Activated CD4-positive, CD25-positive, alpha-beta regulatory T cell treated with anti-CD3 and anti-CD28 coated beads, Interleukin-2, amount 50 U/mL, for 24 hours (primary cell): ENCODE measurements around the gene FAM210A.
"Not testable (repeated sequence)": the region's sequence is repeated elsewhere in the genome, so short reads cannot be mapped to it uniquely, and the experiment has no call there.

Experiments
- ATAC-seq, 2 donors: fragments of 150-1000 bp; cut with Tn5 transposase; one replicate each; pipeline ENCODE4 v1.10.0; 2021; ENCODE audit warnings: mild to moderate bottlenecking in 1 of 2, moderate library complexity in 1 of 2

FAM210A gene

GRCh38 chr18:13726232-13726971 lies at the start of gene FAM210A, which contains the start of gene RNMT:
Gene FAM210A, minus strand, starts transcription at chr18:13726558. Its CDS starts 44,481 bp downstream, at chr18:13682077.
Gene RNMT, plus strand, starts transcription at chr18:13726673. Its CDS starts 4,845 bp downstream, at chr18:13731518.
- ATAC-seq: peak; percentile 96 to 97

- ATAC-seq: no peak
Observed at GRCh38 chr18:13775058-13775457, 48.7 kb upstream of the FAM210A start.

- ATAC-seq: no peak
Observed at GRCh38 chr18:13762690-13763439, 36.5 kb upstream of the FAM210A start.

- ATAC-seq: no peak
Observed at GRCh38 chr18:13760047-13760446, 33.7 kb upstream of the FAM210A start.

- no peak for ATAC-seq
Observed at GRCh38 chr18:13758622-13759021, 32.3 kb upstream of the FAM210A start.

- ATAC-seq: no peak
Observed at GRCh38 chr18:13756671-13757070, 30.3 kb upstream of the FAM210A start.

- no peak for ATAC-seq
Observed at GRCh38 chr18:13756261-13756660, 29.9 kb upstream of the FAM210A start.

GRCh38 chr18:13751599-13751998 lies 25.2 kb upstream of the FAM210A start:
- not testable (repeated sequence) for ATAC-seq

- ATAC-seq: no peak
Observed at GRCh38 chr18:13746633-13747032, 20.3 kb upstream of the FAM210A start.

GRCh38 chr18:13745696-13746095 lies 19.3 kb upstream of the FAM210A start:
- no peak for ATAC-seq

GRCh38 chr18:13735681-13736080 lies 9.3 kb upstream of the FAM210A start:
- ATAC-seq: no peak

GRCh38 chr18:13730481-13730880 lies 4.1 kb upstream of the FAM210A start:
- no peak for ATAC-seq

- ATAC-seq: peak; percentile 0 to 20
Observed at GRCh38 chr18:13726972-13727331, 594 bp upstream of the FAM210A start.

- ATAC-seq: no peak
Observed at GRCh38 chr18:13725566-13726231, 659 bp downstream of the FAM210A start.

GRCh38 chr18:13720847-13721246 lies 5.5 kb downstream of the FAM210A start:
- no peak for ATAC-seq

GRCh38 chr18:13720123-13720522 lies 6.2 kb downstream of the FAM210A start:
- no peak for ATAC-seq

GRCh38 chr18:13716916-13717315 lies 9.4 kb downstream of the FAM210A start:
- no peak for ATAC-seq

GRCh38 chr18:13715330-13715729 lies 11.0 kb downstream of the FAM210A start:
- ATAC-seq: no peak

- ATAC-seq: no peak
Observed at GRCh38 chr18:13713455-13714055, 12.8 kb downstream of the FAM210A start.

- no peak for ATAC-seq
Observed at GRCh38 chr18:13712400-13713131, 13.8 kb downstream of the FAM210A start.

GRCh38 chr18:13710414-13710831 lies 15.9 kb downstream of the FAM210A start:
- ATAC-seq: no peak

- no peak for ATAC-seq
Observed at GRCh38 chr18:13703899-13704298, 22.5 kb downstream of the FAM210A start.
